Upper lobe of left lung (tissue), 6 donors: Measurements from ENCODE around the gene TIMP2. TPM values are rescaled to one million over a fixed set of nuclear protein-coding genes. Genes with fewer than 3 reads are reported as not detected.

Experiments used
- ATAC-seq, 2 donors: fragments of 200-7000 bp; cut with Tn5 transposase; one replicate each; pipeline ENCODE4 v1.9.1; 2022; ENCODE audit warnings: mild to moderate bottlenecking in 2 of 2, moderate library complexity in 2 of 2; ENCODE audit not compliant: low FRiP score in 2 of 2
- DNase-seq, 2 donors: peaks; one replicate each; pipeline ENCODE4 v3.0.0-alpha.2; 2019 to 2020
- H3K27ac ChIP-seq, 4 donors: fragments of 200-600 bp; sonication (generic); one replicate each; pipeline ENCODE4 v1.5.1; 2016 to 2019
- H3K27me3 ChIP-seq, 4 donors: fragments of 200-600 bp; sonication (generic); one replicate each; pipeline ENCODE4 v1.5.1; 2017 to 2019
- H3K36me3 ChIP-seq, 4 donors: fragments of 200-600 bp; sonication (generic); one replicate each; pipeline ENCODE4 v1.5.1; 2016 to 2019
- H3K4me1 ChIP-seq, 4 donors: fragments of 200-600 bp; sonication (generic); one replicate each; pipeline ENCODE4 v1.5.1; 2018 to 2019
- H3K4me3 ChIP-seq, 4 donors: fragments of 200-600 bp; sonication (generic); one replicate each; pipeline ENCODE4 v1.5.1; 2017 to 2019; ENCODE audit warnings: mild to moderate bottlenecking in 2 of 4, moderate library complexity in 1 of 4
- H3K9me3 ChIP-seq, 4 donors: fragments of 200-600 bp; sonication (generic); one replicate each; pipeline ENCODE4 v1.5.1; 2018 to 2019
- CTCF ChIP-seq, 6 experiments: fragments of 450-650 bp in 4 of 6; fragments of 200-600 bp in 2 of 6; sonication (generic) in 2 of 6; IDR thresholded peaks; one replicate each; pipeline ENCODE4 v1.5.1; 2016 to 2019; ENCODE audit warnings: antibody characterized with exemption in 6 of 6
- EP300 ChIP-seq, 4 donors: sonication (generic); formaldehyde crosslinking; IDR thresholded peaks; one replicate each; pipeline ENCODE4 v1.5.1; 2017; ENCODE audit warnings: antibody characterized with exemption in 4 of 4, control low read depth in 2 of 4
- POLR2A ChIP-seq, 4 donors: fragments of 450-650 bp; IDR thresholded peaks; one replicate each; pipeline ENCODE4 v1.5.1; 2016 to 2017; ENCODE audit warnings: antibody characterized with exemption in 4 of 4, mild to moderate bottlenecking in 2 of 4
- POLR2AphosphoS5 ChIP-seq, 2 donors: sonication (generic); formaldehyde crosslinking; IDR thresholded peaks; one replicate each; pipeline ENCODE4 v1.5.1; 2017; ENCODE audit warnings: antibody characterized with exemption in 2 of 2
- WGBS, 2 donors: methylation state at CpG; one replicate each; pipeline ENCODE4 v1.1.5; 2017 to 2018; 5-methylcytosine and 5-hydroxymethylcytosine counted together
- total RNA-seq, 6 donors: library from RNA; depleted of rRNA in 4 of 6; stranded (reverse); fragments of >200 nt in 4 of 6; gene quantifications; one replicate each; pipeline versions ENCODE4 v1.1.0 to v1.2.1, GENCODE V29; 2016 to 2021
- donor health status: DM: no; HTN: no; CAD: no; lungs with moderate emphysema.
- donor health status: DM: no; HTN: yes; CAD: no; lungs with severe emphysema.

The TIMP2 gene
- total RNA-seq, 6 donors from 2014 or later = 60.8 to 313 (median 145) TPM

- Histone ChIP-seq H3K4me3 (no peak overlapping the region), H3K4me1 (peaks cover 14 to 35% (median 29%) of the 10 kb centered on the region in 4 donors), H3K9me3 (no peaks in the 10 kb centered on the region), H3K27me3 (no peaks in the 10 kb centered on the region), H3K36me3 (peaks cover 0 to 23% (median 5%) of the 10 kb centered on the region in 4 donors), H3K27ac (peak overlapping the region in 1 of 4 donors; percentile 1)
- no peak for ATAC-seq
- TF ChIP-seq POLR2A (IDR thresholded peaks at IDR 0.05) (no peak), POLR2AphosphoS5 (IDR thresholded peaks at IDR 0.05) (no peak), EP300 (IDR thresholded peaks at IDR 0.05) (no peak), CTCF (IDR thresholded peaks at IDR 0.05) (no peak)
- DNase-seq = peak in 1 of 2 donors; percentile 75
- 87 to 97% methylated on average over 5 to 21 of the region's 22 CpGs for WGBS, 2 donors
Measured at GRCh38 chr17:78971756-78972506, 46.7 kb upstream of the TIMP2 start.

GRCh38 chr17:78970834-78971755 is 45.9 kb upstream of the TIMP2 start:
- WGBS, 2 donors = 36 to 39% methylated on average over 19 to 33 of the region's 33 CpGs
- Histone ChIP-seq H3K9me3 (no peaks in the 10 kb centered on the region), H3K27ac (peak overlapping the region in 2 of 4 donors; percentile 1 to 35), H3K27me3 (no peaks in the 10 kb centered on the region), H3K4me1 (peaks cover 11 to 28% (median 22%) of the 10 kb centered on the region in 4 donors), H3K4me3 (no peak overlapping the region), H3K36me3 (peaks cover 0 to 24% (median 5%) of the 10 kb centered on the region in 4 donors)
- peak in 1 of 2 donors; percentile 79 for DNase-seq
- ATAC-seq = peak; percentile 59 to 63
- peak; percentile 87 to 93 (median 90) for TF ChIP-seq CTCF (IDR thresholded peaks at IDR 0.05)
- TF ChIP-seq EP300 (IDR thresholded peaks at IDR 0.05) = no peak

- Histone ChIP-seq H3K27ac (no peak overlapping the region), H3K36me3 (peaks cover 0 to 24% (median 5%) of the 10 kb centered on the region in 4 donors), H3K9me3 (no peaks in the 10 kb centered on the region), H3K27me3 (no peaks in the 10 kb centered on the region), H3K4me1 (peaks cover 7 to 20% (median 15%) of the 10 kb centered on the region in 4 donors), H3K4me3 (no peak overlapping the region)
- DNase-seq = no peak
- no peak for TF ChIP-seq CTCF (IDR thresholded peaks at IDR 0.05)
- no peak for TF ChIP-seq POLR2AphosphoS5 (IDR thresholded peaks at IDR 0.05)
- TF ChIP-seq POLR2A (IDR thresholded peaks at IDR 0.05) = no peak
- 85 to 100% methylated on average over 5 to 7 of the region's 9 CpGs for WGBS, 2 donors
- ATAC-seq = no peak
Measured at GRCh38 chr17:78969865-78970264, 44.7 kb upstream of the TIMP2 start.

- H3K27ac ChIP-seq = no peak overlapping the region
- no peak for TF ChIP-seq EP300 (IDR thresholded peaks at IDR 0.05)
- no peak for TF ChIP-seq POLR2AphosphoS5 (IDR thresholded peaks at IDR 0.05)
- no peak for TF ChIP-seq POLR2A (IDR thresholded peaks at IDR 0.05)
- no peak for TF ChIP-seq CTCF (IDR thresholded peaks at IDR 0.05)
- no peak for DNase-seq
- no peak for ATAC-seq
- no peaks in the 10 kb centered on the region for H3K9me3 ChIP-seq
- no peaks in the 10 kb centered on the region for H3K27me3 ChIP-seq
- no peak overlapping the region for H3K4me3 ChIP-seq
- WGBS, 2 donors = 93% methylated on average over 17 to 21 of the region's 21 CpGs
- H3K36me3 ChIP-seq = peaks cover 0 to 24% (median 2%) of the 10 kb centered on the region in 4 donors
- H3K4me1 ChIP-seq = peaks cover 7 to 13% (median 10%) of the 10 kb centered on the region in 4 donors
Measured at GRCh38 chr17:78967782-78968362, 42.7 kb upstream of the TIMP2 start.
